Keratinocyte (primary cell): ENCODE results near the gene KASH5.

Experiments
- CTCF ChIP-seq, 3 experiments: IDR thresholded peaks in 1 of 3; conservative IDR thresholded peaks in 1 of 3; optimal IDR thresholded peaks in 1 of 3; 2 replicates in 2 of 3; 3 replicates in 1 of 3; pipeline versions ENCODE3 to v1.5.1; 2011; ENCODE audit warnings: low read length in 3 of 3, mild to moderate bottlenecking in 3 of 3, moderate library complexity in 2 of 3, control low read depth in 1 of 3, inconsistent platforms in 1 of 3; ENCODE audit not compliant: insufficient read depth in 2 of 3; ENCODE audit errors: extremely low read depth in 1 of 3
- EZH2 ChIP-seq: IDR thresholded peaks from one replicate; pipeline ENCODE4 v1.6.1; 2012; ENCODE audit warnings: inconsistent platforms, mild to moderate bottlenecking, low read length, moderate library complexity

DNA sequence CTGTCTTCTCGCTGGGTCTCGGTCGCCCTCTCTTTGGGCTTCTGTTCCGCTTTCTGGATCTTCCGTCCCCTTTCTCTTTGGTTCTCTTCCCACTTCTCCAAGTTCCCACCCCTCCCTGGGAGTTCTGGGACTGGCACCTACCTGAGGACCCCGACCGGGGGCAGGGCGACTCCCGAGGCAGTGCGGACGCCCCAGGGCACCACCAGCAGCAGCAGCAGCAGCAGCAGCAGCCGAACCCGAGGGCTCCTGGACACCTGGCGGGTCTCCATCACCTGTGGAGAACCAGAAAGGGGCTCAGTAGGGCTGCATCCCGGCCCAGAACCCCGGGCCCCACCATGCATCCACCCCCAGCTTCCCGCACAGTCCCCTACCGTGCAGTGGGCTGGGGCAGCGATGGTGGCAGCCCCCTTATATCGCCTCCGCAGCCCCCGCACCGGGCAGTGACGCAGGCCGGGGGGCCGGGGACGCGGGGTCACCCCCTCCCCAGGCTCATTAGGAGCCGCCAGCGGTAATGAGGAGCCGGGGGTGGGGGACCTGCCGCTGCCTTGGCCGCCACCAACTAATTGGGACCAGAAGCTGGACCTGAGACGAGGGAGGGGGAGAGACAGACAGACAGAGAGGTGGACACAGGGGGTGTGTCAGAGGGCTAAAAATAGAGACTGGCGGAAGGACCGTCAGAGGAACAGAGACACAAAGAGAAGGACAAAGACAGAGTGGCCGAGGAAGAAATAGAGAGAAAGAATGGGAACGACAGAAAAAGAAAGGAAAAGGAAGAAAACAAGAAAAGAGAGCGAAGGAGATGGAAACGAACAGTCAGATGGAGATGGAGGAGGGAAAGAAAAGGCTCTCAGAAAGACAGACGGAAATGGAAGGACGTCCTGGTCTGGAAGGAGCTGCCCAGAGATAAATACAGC, 35.3 kb downstream of the KASH5 start, which contains the start of gene PTH2:
- TF ChIP-seq CTCF (optimal IDR thresholded peaks at IDR 0.05 in 1 of 3, IDR thresholded peaks at IDR 0.05 in 1 of 3, conservative IDR thresholded peaks at IDR 0.05 in 1 of 3; ENCODE audit: extremely low read depth in 1 of 3, insufficient read depth in 2 of 3, low read length in 3 of 3) (no peak), EZH2 (no peak)
